ENCODE results near the gene ASCC1.

DNA sequence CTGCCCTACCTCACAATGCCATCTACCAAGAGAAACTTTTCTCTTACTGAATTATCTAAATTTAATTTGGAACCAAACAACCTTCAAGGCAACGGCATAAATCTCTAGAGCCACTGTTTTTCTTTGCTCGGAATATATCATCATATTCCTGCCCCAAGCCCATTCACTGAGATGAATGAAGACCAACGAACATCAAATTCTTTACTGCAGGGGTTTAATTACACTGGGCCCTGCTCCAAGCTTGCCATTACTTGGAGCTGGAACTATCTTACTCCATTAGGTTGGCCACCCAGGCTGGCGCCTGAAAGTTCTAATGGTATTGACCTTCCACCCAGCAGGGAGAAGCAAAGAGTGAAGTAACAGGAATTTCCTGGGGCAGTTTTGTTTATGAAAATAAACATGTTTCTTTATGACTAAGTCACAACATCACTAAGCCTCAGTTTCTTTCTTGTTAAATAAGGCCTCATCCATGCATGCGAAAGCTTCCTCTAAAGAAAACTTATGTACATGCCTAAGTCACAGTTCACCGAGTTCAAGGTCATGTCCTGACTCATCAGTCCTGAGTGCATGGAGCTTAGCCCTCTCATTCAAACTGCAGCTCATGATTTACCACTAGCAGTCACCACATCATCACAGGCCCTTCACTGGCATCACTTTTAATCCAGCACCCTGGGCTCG, 42.3 kb downstream of the ASCC1 start:
- no peak for TF ChIP-seq EZH2 (IDR thresholded peaks at IDR 0.05; ENCODE audit: borderline replicate concordance, insufficient read depth, low read depth, low read length, poor library complexity, severe bottlenecking)
- TF ChIP-seq, protein P1, sequence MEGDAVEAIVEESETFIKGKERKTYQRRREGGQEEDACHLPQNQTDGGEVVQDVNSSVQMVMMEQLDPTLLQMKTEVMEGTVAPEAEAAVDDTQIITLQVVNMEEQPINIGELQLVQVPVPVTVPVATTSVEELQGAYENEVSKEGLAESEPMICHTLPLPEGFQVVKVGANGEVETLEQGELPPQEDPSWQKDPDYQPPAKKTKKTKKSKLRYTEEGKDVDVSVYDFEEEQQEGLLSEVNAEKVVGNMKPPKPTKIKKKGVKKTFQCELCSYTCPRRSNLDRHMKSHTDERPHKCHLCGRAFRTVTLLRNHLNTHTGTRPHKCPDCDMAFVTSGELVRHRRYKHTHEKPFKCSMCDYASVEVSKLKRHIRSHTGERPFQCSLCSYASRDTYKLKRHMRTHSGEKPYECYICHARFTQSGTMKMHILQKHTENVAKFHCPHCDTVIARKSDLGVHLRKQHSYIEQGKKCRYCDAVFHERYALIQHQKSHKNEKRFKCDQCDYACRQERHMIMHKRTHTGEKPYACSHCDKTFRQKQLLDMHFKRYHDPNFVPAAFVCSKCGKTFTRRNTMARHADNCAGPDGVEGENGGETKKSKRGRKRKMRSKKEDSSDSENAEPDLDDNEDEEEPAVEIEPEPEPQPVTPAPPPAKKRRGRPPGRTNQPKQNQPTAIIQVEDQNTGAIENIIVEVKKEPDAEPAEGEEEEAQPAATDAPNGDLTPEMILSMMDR (IDR thresholded peaks at IDR 0.05): no peak
